Peyer's patch (tissue), 4 donors: ENCODE measurements around the gene VAV2.

Experiments used
- POLR2A ChIP-seq, 2 donors: fragments of 450-650 bp; IDR thresholded peaks; one replicate each; pipeline ENCODE4 v1.5.1; 2017; ENCODE audit warnings: antibody characterized with exemption in 2 of 2, mild to moderate bottlenecking in 2 of 2, moderate library complexity in 2 of 2
- TF ChIP-seq, protein P1 (sequence below), 6 experiments: fragments of 450-650 bp in 4 of 6; fragments of 200-600 bp in 2 of 6; sonication (generic) in 1 of 6; IDR thresholded peaks; one replicate each; pipeline ENCODE4 v1.5.1; 2017 to 2019; ENCODE audit warnings: antibody characterized with exemption in 6 of 6, mild to moderate bottlenecking in 3 of 6, moderate library complexity in 1 of 6

DNA sequence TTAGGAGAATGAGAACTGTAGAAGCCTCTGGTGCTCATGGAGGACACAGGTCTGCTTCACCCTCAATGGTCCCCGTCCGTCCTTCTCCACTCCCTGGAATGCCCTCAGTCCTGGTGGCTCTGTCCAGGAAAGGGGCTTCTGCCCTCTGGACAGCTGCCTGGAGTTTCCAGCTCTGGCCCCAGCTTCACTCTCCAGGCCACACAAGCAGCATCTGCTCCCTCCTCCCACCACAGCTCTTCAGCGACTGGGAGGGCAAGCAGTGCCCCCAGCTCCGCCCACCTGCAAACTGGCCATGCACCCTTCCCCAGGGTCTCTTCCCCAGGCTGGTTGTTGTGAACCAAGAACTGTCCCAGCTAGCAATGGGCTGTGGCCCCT lies 258.7 kb downstream of the VAV2 start:
- TF ChIP-seq, protein P1, sequence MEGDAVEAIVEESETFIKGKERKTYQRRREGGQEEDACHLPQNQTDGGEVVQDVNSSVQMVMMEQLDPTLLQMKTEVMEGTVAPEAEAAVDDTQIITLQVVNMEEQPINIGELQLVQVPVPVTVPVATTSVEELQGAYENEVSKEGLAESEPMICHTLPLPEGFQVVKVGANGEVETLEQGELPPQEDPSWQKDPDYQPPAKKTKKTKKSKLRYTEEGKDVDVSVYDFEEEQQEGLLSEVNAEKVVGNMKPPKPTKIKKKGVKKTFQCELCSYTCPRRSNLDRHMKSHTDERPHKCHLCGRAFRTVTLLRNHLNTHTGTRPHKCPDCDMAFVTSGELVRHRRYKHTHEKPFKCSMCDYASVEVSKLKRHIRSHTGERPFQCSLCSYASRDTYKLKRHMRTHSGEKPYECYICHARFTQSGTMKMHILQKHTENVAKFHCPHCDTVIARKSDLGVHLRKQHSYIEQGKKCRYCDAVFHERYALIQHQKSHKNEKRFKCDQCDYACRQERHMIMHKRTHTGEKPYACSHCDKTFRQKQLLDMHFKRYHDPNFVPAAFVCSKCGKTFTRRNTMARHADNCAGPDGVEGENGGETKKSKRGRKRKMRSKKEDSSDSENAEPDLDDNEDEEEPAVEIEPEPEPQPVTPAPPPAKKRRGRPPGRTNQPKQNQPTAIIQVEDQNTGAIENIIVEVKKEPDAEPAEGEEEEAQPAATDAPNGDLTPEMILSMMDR (IDR thresholded peaks at IDR 0.05) = no peak
- TF ChIP-seq POLR2A (IDR thresholded peaks at IDR 0.05) = no peak
